Measurements from ENCODE around the gene OIT3.
"Not testable (repeated sequence)": the region's sequence is repeated elsewhere in the genome, so short reads cannot be mapped to it uniquely, and the experiment has no call there.

- TF ChIP-seq CTCF (IDR thresholded peaks at IDR 0.05; ENCODE audit: insufficient read depth, low read depth, low read length); EZH2 (IDR thresholded peaks at IDR 0.05; ENCODE audit: insufficient read depth, low read length): not testable (repeated sequence)
Measured at GRCh38 chr10:72917803-72918332, 24.3 kb downstream of the OIT3 start.
